ENCODE data around the gene FAM25C.
"Not testable (repeated sequence)": the region's sequence is repeated elsewhere in the genome, so short reads cannot be mapped to it uniquely, and the experiment has no call there.

FAM25C gene

DNA sequence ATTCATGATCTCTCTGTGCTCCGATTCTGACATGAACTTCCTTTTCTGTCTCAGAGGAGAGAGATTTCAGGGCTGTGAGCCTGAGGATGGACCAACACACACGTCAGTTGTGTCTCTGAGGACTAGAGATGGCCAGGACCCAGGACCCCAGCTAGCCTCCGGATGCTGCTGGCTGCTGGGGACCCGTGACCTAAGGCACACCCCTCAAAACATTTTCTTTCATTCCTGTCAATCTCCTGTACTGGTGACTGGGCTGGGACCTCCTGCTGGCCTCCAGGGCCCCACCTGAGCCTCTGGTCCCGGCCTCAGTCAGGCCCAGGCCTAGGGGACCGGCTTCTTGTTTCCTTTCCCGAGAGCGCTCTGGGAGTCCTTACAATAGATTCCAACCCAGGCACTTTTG, 42.4 kb downstream of the FAM25C start:
- DNase-seq (ENCODE audit: low read depth in 2 of 2), result not testable (repeated sequence)

GRCh38 chr10:47947424-47947823, 52.2 kb downstream of the FAM25C start:
- DNase-seq (ENCODE audit: low read depth in 2 of 2), result not testable (repeated sequence)

Measured in fibroblast of skin of left biceps (primary cell).